22Rv1 (cell line): ENCODE results near the gene KIAA1614.

Experiments used
- CTCF ChIP-seq: fragments of 450-650 bp; IDR thresholded peaks from 2 replicates; pipeline ENCODE4 v1.5.1; 2017; ENCODE audit warnings: mild to moderate bottlenecking
- ZFX ChIP-seq: fragments of 450-650 bp; IDR thresholded peaks from 2 replicates; pipeline ENCODE4 v1.6.1; 2017; ENCODE audit warnings: antibody characterized with exemption, borderline replicate concordance

GRCh38 chr1:180915426-180915965, 2.8 kb downstream of the KIAA1614 start:
- TF ChIP-seq CTCF (no peak), ZFX (no peak)
